GM18868 (cell line): Measurements from ENCODE around the gene FOLR2.
"Not testable (repeated sequence)": the region's sequence is repeated elsewhere in the genome, so short reads cannot be mapped to it uniquely, and the experiment has no call there.

ENCODE experiments used
- ATAC-seq: cut with Tn5 transposase; IDR thresholded peaks from one replicate; pipeline ENCODE4 v1.9.1; 2021; ENCODE audit warnings: mild to moderate bottlenecking, moderate library complexity; ENCODE audit not compliant: unreplicated experiment

FOLR2 gene

GRCh38 chr11:72204886-72205285 is 11.7 kb upstream of the FOLR2 start:
- no peak for ATAC-seq

GRCh38 chr11:72206794-72207193 is 9.8 kb upstream of the FOLR2 start:
- ATAC-seq, result not testable (repeated sequence)

DNA sequence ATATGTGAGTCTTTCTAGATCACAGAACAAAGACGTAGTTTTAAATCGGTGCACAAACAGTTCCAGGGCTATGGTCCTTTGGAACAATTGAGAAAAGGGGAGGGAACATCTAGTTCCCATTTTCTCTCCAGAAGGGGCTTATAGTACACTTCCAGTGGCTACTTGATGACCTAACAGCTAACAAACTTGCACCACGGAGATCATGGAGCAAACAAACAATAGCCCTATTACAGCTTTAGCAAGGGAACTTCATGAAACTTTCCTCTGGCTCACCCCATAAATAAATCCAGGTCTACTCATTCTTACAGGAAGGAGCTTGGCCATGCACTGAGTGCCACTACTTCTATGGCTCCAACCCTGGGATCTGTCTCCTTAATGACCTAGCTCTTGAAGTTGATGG is 8.3 kb upstream of the FOLR2 start:
- no peak for ATAC-seq

GRCh38 chr11:72209101-72209500 is 7.5 kb upstream of the FOLR2 start:
- no peak for ATAC-seq

DNA sequence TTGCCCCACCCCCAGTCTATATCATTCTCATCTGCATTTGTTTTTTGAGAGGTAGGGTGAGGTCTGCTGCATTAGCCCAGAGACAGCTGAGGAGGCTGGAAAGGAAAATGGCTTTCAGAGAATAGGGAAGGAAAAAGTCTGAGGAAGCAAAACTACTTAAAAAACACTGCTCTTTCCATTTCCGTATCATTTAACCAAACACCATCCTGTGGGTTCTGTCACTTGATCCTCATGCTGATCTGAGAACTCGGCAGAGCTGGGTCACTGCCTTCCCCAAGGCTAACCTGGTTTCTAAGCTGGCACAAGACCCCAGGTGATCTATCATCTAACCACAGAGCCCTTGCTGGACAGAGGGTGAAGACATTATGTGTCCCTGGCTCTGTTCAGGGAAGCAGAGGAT is 1.2 kb downstream of the FOLR2 start:
- no peak for ATAC-seq

GRCh38 chr11:72218251-72218745 is 1.7 kb downstream of the FOLR2 start:
- no peak for ATAC-seq

- no peak for ATAC-seq
Observed at GRCh38 chr11:72220696-72221363, 4.2 kb downstream of the FOLR2 start.

DNA sequence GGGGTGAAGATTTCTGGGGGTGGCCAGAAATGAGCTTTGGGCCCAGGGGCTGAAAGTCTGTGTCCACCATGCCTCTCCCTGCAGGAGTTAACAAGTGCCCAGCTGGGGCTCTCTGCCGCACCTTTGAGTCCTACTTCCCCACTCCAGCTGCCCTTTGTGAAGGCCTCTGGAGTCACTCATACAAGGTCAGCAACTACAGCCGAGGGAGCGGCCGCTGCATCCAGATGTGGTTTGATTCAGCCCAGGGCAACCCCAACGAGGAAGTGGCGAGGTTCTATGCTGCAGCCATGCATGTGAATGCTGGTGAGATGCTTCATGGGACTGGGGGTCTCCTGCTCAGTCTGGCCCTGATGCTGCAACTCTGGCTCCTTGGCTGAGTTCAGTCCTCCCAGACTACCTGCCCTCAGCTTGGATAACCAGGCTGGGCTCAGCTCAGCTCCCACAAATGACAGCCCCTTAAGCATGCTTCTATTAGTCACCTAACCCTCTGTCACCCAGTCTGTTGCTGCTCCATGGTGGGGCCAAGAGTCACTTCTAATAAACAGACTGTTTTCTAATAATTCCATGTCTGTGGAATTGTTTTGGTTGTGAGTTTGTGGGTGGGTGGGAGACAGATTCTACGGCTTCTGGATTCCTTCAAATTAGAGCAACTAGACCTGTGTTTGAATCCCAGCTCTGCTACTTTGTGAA is 4.9 kb downstream of the FOLR2 start:
- no peak for ATAC-seq

DNA sequence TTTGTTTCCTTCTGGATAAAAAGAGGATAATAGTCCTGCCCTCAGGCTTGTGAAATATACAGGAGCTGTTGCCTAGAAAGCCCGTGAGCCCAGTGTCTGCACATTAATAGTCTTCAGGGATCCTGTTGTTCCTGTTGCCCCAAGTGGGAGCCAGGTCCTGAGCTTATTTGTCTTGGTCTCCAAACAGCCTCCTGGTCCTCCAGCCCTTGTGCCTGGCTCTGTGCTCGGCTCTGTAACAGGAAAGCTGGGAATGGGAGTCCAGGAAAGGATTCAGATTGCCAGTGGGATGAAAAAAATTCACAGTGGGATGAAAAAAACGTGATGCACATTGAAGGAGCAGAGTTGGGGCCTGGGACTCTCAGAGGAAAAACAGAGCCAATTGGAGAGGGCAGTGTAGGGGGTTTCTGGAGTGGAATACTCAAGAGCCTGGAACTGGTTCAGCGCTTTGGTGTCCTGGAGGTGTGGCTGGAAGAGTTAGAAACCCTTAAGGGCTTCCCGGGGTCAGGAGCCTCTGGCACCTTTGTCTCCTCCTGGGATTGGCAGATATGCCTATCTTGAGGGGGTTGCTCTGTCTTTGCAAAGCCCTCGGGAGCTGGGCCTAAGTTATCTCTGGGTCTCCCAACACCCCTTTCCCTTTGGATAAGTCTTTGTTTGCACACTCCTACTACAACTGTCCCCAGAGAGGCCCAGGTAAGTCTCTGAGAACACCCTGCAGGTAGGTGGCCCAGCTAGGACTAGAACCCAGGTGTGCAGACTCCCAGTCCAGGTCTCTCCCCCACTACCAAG is 5.7 kb downstream of the FOLR2 start:
- no peak for ATAC-seq

DNA sequence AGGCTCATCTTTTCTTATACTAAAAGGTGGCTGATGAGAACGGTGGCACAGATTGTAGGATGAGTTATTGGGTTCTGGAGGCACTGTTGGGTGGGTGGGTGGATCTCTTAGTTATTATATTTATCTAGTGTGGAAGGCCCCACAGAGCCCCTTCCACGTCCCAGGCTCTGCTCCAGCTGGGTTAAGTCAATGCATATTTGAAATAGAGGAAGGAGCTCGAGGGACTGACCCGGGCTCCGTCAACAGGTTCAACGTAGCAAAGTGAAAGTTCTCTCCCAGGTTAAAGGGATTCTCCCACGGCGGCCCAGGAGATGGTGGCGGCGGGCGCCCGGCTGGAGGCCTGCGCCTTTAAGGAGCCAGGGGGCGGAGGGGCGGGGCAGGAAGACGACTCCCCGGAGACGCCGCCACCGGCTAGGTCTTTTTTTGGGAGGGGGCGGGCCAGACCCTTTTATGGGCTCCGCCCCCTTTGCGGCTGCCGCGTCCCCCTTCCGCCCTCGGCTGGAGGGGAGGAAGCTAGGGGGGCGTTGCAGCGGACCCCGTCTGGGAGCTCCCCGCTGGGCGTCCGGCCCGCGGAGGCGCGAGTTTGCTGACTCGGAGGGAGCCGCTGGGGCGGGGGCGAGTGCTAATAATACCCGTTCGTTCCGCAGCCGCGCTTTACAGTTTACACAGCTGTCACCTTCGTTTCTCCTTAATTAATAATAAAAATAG is 6.5 kb downstream of the FOLR2 start:
- ATAC-seq, result peak; percentile 70

DNA sequence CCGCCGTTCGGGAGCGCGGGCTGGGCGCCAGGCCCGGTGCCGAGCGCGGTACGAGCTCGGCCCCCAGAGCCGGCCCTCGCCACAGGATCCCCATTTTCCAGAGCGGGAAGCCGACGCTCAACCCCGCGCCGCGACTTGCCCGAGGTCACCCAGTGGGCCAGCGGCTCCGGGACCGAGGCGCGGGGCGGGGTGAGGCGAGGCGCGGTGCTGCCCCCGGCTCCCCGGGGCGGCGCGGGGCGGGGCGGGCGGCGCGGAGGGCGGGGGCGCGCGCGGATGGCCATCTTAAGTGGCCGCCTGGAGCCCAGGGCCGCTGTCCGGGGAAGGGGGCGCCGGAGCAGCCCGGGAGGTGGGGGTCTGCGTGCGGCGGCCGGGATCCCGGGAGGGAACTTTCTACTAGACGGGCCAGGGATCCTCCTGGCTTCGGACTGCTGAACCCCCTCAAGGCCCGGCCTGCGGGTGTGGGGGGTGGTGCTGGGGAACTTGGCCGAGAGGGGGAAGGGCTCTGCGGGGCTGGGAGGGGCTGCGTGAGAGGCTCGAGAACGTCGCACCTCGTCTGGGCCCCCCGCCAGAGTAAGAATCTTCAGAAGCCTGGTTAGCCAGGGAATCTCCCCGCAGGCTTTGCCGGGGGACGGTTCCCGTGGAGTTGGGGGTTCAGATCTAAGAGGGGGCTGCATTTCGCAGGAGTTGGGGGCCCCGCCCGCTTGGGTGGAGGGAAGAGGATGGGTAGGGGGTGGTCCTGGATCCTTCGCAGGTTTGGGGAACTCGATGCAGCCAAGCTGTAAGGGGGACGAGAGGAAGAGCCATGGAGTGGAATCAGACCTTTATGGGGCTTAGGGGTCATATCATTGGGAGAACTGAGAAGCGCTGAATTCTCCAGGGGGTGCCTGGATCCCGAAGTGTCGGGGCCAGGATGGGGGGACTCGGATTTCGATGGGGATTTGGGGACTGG is 7.3 kb downstream of the FOLR2 start:
- ATAC-seq, result peak; percentile 50

GRCh38 chr11:72224564-72225410 is 8.2 kb downstream of the FOLR2 start, which contains the start of gene INPPL1:
TSS of gene INPPL1 (plus strand) at chr11:72224767. CDS start at chr11:72224985, 218 bp downstream.
- ATAC-seq, result no peak

GRCh38 chr11:72225411-72225951 is 8.9 kb downstream of the FOLR2 start:
- ATAC-seq, result no peak

GRCh38 chr11:72226701-72227100 is 10.1 kb downstream of the FOLR2 start:
- ATAC-seq, result no peak

DNA sequence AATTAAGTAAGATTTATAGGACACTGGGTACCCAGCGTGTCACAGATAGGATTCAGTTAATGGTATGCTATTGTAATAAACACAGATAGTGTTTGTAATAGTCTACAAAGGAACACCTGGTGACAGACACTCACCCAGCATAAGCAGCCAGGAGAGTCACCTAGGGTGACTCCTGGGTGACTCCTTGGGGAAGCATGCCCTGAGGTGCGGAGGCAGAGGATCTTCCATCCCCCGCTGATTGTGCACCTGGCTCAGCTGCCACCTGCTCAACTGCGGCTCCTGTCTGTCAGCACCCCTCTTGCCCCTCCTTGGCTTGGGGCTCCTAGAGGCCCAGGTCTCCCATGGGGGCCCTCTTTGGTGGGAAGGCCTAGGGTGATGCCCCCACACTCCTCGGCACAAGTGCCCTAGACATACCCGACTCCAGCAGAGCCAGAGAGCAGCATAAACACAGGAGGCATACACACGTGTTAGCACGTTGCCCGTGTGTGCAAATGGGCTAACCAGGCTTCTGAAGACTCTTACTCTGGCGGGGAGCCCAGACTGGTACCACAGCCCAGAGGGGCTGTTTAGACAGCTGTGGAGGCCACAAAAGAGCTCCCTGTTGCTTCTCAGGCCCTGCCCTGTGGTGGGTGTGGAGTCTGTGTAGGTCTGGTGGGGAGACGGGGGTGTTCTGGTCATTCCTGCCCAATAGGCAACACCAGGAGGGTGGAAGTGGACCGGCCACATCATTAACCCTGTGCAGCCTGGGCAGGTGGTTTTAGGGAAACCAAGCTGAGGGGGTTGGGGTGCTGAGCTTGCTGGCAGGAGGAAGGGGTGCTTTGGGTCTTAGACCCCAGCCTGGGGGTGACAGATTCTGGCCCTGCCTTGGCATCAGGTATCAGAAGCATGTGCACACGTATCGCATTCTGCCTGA is 11.0 kb downstream of the FOLR2 start:
- no peak for ATAC-seq

DNA sequence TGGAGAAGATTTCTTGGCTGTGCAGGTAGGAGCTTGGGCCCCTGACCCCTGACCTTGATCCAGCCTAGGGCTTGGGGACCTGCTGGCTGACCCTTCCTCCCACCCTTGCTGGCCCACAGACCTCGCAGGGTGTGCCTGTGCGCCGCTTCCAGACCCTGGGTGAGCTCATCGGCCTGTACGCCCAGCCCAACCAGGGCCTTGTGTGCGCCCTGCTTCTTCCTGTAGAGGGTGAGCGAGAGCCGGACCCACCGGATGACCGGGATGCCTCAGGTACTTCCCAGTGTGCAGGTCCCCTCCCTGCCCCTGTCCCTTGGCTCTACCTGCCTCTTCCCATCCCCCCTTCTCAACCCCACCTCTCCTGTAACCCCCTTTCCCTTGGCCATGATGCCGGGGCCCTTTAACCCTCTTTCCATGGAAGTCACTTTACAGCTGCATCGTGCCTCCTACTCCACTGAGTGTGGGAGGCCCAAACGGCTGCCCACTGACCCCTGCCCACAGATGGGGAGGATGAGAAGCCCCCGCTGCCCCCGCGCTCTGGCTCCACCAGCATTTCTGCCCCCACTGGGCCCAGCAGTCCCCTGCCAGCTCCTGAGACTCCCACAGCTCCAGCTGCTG is 11.7 kb downstream of the FOLR2 start:
- ATAC-seq, result no peak

DNA sequence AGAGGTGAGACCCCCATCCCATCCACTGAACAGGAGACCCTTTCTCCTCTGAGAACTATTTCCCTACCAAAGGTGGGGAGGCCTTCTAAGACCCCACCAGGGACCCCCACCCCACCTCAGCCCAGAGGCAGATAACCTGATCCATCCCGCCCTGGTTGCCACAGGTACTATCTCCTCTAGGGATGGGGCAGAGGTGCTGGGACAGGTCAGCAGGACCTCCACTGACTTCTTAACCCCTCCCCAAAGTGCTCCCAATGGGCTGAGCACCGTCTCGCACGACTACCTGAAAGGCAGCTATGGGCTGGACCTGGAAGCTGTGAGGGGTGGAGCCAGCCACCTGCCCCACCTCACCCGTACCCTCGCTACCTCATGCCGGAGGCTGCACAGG is 12.2 kb downstream of the FOLR2 start:
- ATAC-seq, result no peak
